SW 1271 (cell line): ENCODE data around the gene NTM.

Experiments
- DNase-seq, 2 experiments: peaks; one replicate each; lab custom pipeline; 2025; lab: John Stamatoyannopoulos, UW

NTM gene

GRCh38 chr11:131917634-131918384 lies 547.4 kb downstream of the NTM start:
- no peak for DNase-seq

GRCh38 chr11:131918663-131919062 lies 548.2 kb downstream of the NTM start:
- no peak for DNase-seq

- DNase-seq: no peak
Measured at GRCh38 chr11:131922220-131922619, 551.8 kb downstream of the NTM start.

GRCh38 chr11:131923309-131923708 lies 552.9 kb downstream of the NTM start:
- no peak for DNase-seq

- no peak for DNase-seq
Measured at GRCh38 chr11:131924001-131924400, 553.6 kb downstream of the NTM start.

GRCh38 chr11:131924457-131925201 lies 554.2 kb downstream of the NTM start:
- DNase-seq: no peak

- no peak for DNase-seq
Measured at GRCh38 chr11:131925829-131926228, 555.4 kb downstream of the NTM start.

- DNase-seq: no peak
Measured at GRCh38 chr11:131928992-131929391, 558.6 kb downstream of the NTM start.

GRCh38 chr11:131932584-131933325 lies 562.3 kb downstream of the NTM start:
- no peak for DNase-seq

- DNase-seq: no peak
Measured at GRCh38 chr11:131934006-131934405, 563.6 kb downstream of the NTM start.

- DNase-seq: no peak
Measured at GRCh38 chr11:131938351-131938751, 567.9 kb downstream of the NTM start.

GRCh38 chr11:131940126-131940525 lies 569.7 kb downstream of the NTM start:
- DNase-seq: no peak

- no peak for DNase-seq
Measured at GRCh38 chr11:131942878-131943277, 572.5 kb downstream of the NTM start.

GRCh38 chr11:131943295-131943694 lies 572.9 kb downstream of the NTM start:
- no peak for DNase-seq

GRCh38 chr11:131944736-131945135 lies 574.3 kb downstream of the NTM start:
- no peak for DNase-seq

GRCh38 chr11:131945706-131946105 lies 575.3 kb downstream of the NTM start:
- DNase-seq: no peak

- DNase-seq: no peak
Measured at GRCh38 chr11:131947511-131947910, 577.1 kb downstream of the NTM start.

- DNase-seq: no peak
Measured at GRCh38 chr11:131951121-131951520, 580.7 kb downstream of the NTM start.

- DNase-seq: no peak
Measured at GRCh38 chr11:131954146-131954545, 583.7 kb downstream of the NTM start.

GRCh38 chr11:131955904-131956303 lies 585.5 kb downstream of the NTM start:
- no peak for DNase-seq

- DNase-seq: no peak
Measured at GRCh38 chr11:131957201-131957600, 586.8 kb downstream of the NTM start.

- DNase-seq: no peak
Measured at GRCh38 chr11:131957875-131958274, 587.5 kb downstream of the NTM start.

- DNase-seq: no peak
Measured at GRCh38 chr11:131962818-131963217, 592.4 kb downstream of the NTM start.
